ENCODE data around the gene CSDE1. TPM values are rescaled to one million over a fixed set of nuclear protein-coding genes. Genes with fewer than 3 reads are reported as not detected.

The CSDE1 gene
- polyA plus RNA-seq, 1 of the 3 experiments (the other 2 are of a cell fraction), result 151 TPM

- TF ChIP-seq REST (IDR thresholded peaks at IDR 0.05; ENCODE audit: low read depth, low read length), result no peak
- TF ChIP-seq PBX3 (IDR thresholded peaks at IDR 0.05), result no peak
- no peak for TF ChIP-seq MXI1 (IDR thresholded peaks at IDR 0.05; ENCODE audit: low read depth, low read length)
- TF ChIP-seq EZH2phosphoT487 (IDR thresholded peaks at IDR 0.05; ENCODE audit: borderline replicate concordance, low read depth), result no peak
Observed at GRCh38 chr1:114745291-114745690, 12.5 kb downstream of the CSDE1 start (continued).

GRCh38 chr1:114741963-114742746, 15.6 kb downstream of the CSDE1 start:
- Histone ChIP-seq H3K4me2 (no peak overlapping the region), H4K20me1 (ENCODE audit: insufficient read depth) (peaks cover 92% of the 10 kb centered on the region), H2AFZ (ENCODE audit: low read depth) (no peak overlapping the region), H3K9me2 (no peaks in the 10 kb centered on the region), H3K27ac (ENCODE audit: low read depth in 2 of 2, low read length in 1 of 2) (no peak overlapping the region), H3F3A (replicated peaks; ENCODE audit: insufficient read depth) (no peaks in the 10 kb centered on the region), H3K27me3 (ENCODE audit: insufficient read depth) (no peaks in the 10 kb centered on the region), H3K36me3 (replicated peaks in 1 of 2; ENCODE audit: control insufficient read depth in 1 of 2, insufficient read depth in 2 of 2, low read length in 1 of 2) (peaks cover 75 to 83% of the 10 kb centered on the region in 2 experiments), H3K9me3 (no peaks in the 10 kb centered on the region), H3K4me1 (ENCODE audit: control insufficient read depth in 1 of 2, insufficient read depth in 2 of 2, low read depth in 1 of 2, low read length in 1 of 2) (no peaks in the 10 kb centered on the region), H3K79me2 (ENCODE audit: insufficient read depth) (peaks cover 99% of the 10 kb centered on the region), H3K4me3 (ENCODE audit: low read depth in 2 of 2, low read length in 1 of 2) (no peak overlapping the region), H3K9ac (no peak overlapping the region)
- 95% methylated on average over 11 of the region's 11 CpGs for WGBS (ENCODE audit: low lambda C conversion rate)
- ChIA-PET POLR2A (no interaction called here), CTCF (no interaction called here)
- TF ChIP-seq RAD21 (IDR thresholded peaks at IDR 0.05; ENCODE audit: low read length), result no peak
- no peak for TF ChIP-seq REST (IDR thresholded peaks at IDR 0.05; ENCODE audit: low read depth, low read length)
- no peak for TF ChIP-seq POLR2AphosphoS5 (IDR thresholded peaks at IDR 0.05; ENCODE audit: low read depth, low read length)
- no peak for TF ChIP-seq MAX (IDR thresholded peaks at IDR 0.05; ENCODE audit: low read depth)
- no peak for TF ChIP-seq TCF12 (IDR thresholded peaks at IDR 0.05)
- no peak for DNase-seq

All from SK-N-SH (cell line).